ENCODE measurements around the gene ADGRG1.

- TF ChIP-seq CTCF (IDR thresholded peaks at IDR 0.05), result no peak
- no peak for TF ChIP-seq POLR2A (IDR thresholded peaks at IDR 0.05)
- no peak for TF ChIP-seq EP300 (IDR thresholded peaks at IDR 0.05)
- no peak for TF ChIP-seq POLR2AphosphoS5 (IDR thresholded peaks at IDR 0.05)
These were observed 30.0 kb upstream of the ADGRG1 start for GRCh38 chr16:57598437-57598836.
